GM12874 (cell line): ENCODE measurements around the gene RNASEL.

Experiments
- TF ChIP-seq, protein P1 (sequence below): IDR thresholded peaks from 2 replicates; pipeline ENCODE4 v1.5.1; 2011; ENCODE audit warnings: low read depth, mild to moderate bottlenecking, control low read depth, low read length, moderate library complexity; ENCODE audit not compliant: insufficient read depth

The RNASEL gene

DNA sequence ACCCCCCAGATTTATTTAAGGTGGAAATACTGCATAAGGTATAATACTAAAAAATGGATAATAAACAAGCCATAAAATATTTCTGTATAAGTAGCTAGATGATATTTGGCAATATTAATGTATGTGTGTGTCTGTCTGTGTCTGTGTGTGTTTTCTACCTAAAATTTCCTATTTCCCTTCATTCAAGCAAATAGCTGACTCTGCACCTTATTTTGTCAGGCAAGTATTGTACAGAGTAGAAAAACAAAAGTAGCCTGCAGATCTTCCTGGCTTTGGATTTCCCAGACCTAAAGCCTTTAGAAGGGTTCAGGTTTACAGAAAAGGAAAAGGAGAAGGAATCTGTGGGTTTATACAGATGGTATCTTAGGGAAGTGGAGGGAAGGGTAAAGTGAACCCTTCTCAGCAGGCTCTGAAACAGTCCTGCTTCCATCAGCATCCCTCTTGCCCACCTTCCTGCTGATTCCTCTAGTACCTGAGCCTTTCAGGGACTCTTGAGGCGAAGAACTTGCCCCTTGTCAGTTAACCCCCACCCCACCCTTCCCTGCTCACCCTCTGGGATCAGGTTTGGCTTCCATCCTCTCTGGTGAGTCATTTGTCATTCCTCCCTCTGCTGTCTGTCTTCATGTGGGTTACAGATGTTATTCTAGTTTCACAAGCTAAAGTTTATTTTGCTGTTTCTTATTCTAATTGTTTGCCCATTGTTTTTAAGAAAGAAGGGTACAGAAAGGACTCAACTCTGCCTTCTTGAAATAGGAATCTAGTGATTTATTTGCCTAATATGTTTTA, 36.9 kb upstream of the RNASEL start:
- TF ChIP-seq, protein P1, sequence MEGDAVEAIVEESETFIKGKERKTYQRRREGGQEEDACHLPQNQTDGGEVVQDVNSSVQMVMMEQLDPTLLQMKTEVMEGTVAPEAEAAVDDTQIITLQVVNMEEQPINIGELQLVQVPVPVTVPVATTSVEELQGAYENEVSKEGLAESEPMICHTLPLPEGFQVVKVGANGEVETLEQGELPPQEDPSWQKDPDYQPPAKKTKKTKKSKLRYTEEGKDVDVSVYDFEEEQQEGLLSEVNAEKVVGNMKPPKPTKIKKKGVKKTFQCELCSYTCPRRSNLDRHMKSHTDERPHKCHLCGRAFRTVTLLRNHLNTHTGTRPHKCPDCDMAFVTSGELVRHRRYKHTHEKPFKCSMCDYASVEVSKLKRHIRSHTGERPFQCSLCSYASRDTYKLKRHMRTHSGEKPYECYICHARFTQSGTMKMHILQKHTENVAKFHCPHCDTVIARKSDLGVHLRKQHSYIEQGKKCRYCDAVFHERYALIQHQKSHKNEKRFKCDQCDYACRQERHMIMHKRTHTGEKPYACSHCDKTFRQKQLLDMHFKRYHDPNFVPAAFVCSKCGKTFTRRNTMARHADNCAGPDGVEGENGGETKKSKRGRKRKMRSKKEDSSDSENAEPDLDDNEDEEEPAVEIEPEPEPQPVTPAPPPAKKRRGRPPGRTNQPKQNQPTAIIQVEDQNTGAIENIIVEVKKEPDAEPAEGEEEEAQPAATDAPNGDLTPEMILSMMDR: no peak

- TF ChIP-seq, protein P1: no peak
Measured at GRCh38 chr1:182625024-182625423, 36.0 kb upstream of the RNASEL start.

DNA sequence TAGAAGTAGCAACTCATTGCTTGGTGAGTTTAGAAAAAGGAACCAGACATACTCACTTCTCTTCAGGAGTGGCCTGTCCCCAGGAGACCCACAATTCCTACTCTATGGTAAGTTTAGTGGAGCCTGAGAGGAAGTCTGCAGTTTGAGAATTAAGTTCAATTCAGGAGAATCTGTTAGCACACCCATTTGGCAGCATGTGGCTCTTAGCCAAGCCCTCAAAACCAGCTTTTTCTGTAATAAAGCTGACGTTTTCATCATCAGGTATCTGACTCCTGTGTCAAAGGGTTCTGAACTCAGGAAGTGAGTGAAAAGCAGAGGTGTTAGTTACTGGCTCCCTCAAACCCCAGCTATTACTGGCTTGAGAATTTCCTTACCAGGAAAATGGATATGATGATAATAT, 35.5 kb upstream of the RNASEL start:
- TF ChIP-seq, protein P1: no peak

GRCh38 chr1:182622901-182623528, 34.0 kb upstream of the RNASEL start:
- TF ChIP-seq, protein P1: no peak

DNA sequence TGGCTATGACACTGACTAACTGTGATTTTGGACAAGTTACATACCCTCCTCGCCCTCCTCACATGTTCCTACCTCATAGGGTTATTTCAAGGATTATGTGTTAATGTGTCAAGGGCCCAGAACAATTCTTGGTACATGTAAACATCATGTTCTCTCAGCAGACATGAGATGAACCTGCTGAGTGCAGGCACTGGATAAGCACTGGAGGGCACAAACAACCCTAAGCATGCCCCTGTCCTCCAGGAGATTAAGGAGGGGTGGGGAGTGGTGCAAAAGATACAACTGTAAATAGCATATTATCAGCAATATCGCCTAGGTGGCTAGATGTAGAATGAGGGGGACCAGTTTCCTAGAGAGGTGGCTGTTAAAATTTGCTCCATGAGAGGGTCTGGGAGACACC, 32.9 kb upstream of the RNASEL start:
- TF ChIP-seq, protein P1: no peak

DNA sequence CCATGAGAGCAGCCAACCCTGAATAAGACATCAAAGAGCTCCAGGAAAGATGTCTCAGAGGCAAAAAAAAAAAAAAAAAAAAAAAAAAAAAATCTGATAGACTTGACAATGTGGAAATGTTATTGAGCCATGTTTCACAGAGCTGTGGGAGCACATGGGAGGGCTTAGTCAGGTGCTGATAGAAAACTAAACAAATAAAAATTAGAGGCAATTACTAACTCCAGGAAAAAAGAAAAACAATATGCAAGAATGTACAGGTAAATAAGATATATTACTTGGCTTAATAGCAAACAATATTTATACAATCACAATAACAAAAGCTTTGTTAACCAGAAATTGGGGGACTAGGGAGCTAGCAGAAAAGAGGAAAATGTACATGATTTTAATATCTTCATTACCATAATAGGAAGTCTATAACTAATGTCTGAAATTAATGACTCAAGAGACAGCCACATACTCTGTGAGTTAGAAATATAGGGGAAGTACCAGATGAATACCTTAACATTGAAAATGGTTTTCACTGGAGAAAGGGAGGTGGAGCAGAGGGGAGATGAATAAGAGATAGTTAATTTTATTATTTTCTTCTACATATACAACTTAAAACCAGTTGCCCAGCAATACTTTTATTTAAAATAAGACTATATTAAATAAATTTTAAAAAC, 32.0 kb upstream of the RNASEL start:
- TF ChIP-seq, protein P1: no peak

GRCh38 chr1:182617734-182618351, 28.8 kb upstream of the RNASEL start:
- TF ChIP-seq, protein P1: no peak
